BJ (cell line): ENCODE measurements around the gene FA2H. TPM values are rescaled to one million over a fixed set of nuclear protein-coding genes. Genes with fewer than 3 reads are reported as not detected.
"Not testable (repeated sequence)": the region's sequence is repeated elsewhere in the genome, so short reads cannot be mapped to it uniquely, and the experiment has no call there.

ENCODE experiments used
- CTCF ChIA-PET: fragments of 350-600 bp; formaldehyde crosslinking; extraction: SDS; loops from one replicate; lab custom pipeline; 2021; ENCODE audit warnings: antibody characterized with exemption, inconsistent platforms; lab: Yijun Ruan, JAX
- POLR2A ChIA-PET: fragments of 300-600 bp; sonication (Branson Sonifier 250); formaldehyde crosslinking; extraction: SDS; loops from one replicate; lab custom pipeline; 2021; ENCODE audit warnings: antibody characterized with exemption; lab: Charles Lee
- DNase-seq: peaks from one replicate; pipeline ENCODE4 v3.0.0-alpha.2; 2011; ENCODE audit warnings: low read depth
- H3K27me3 ChIP-seq: 2 replicates; pipeline ENCODE4 v1.6.0; 2011; ENCODE audit warnings: low read length; ENCODE audit not compliant: control insufficient read depth, insufficient read depth
- H3K36me3 ChIP-seq: 2 replicates; pipeline ENCODE4 v1.5.1; 2011; ENCODE audit warnings: low read length; ENCODE audit not compliant: control insufficient read depth, insufficient read depth
- H3K4me3 ChIP-seq: 2 replicates; pipeline ENCODE4 v1.5.1; 2011; ENCODE audit warnings: low read depth, mild to moderate bottlenecking, control low read depth, low read length
- CTCF ChIP-seq: IDR thresholded peaks from 2 replicates; pipeline ENCODE4 v1.5.1; 2011; ENCODE audit warnings: low read depth, mild to moderate bottlenecking, control low read depth, inconsistent platforms, low read length, moderate library complexity; ENCODE audit not compliant: insufficient read depth
- polyA plus RNA-seq: library from polyadenylated mRNA; depleted of rRNA; stranded (reverse); fragments of >200 nt; gene quantifications from 2 replicates; pipeline ENCODE4 v1.2.3, GENCODE V29; 2011; rRNA removed

The FA2H gene
- polyA plus RNA-seq, 1 experiment = not detected

DNA sequence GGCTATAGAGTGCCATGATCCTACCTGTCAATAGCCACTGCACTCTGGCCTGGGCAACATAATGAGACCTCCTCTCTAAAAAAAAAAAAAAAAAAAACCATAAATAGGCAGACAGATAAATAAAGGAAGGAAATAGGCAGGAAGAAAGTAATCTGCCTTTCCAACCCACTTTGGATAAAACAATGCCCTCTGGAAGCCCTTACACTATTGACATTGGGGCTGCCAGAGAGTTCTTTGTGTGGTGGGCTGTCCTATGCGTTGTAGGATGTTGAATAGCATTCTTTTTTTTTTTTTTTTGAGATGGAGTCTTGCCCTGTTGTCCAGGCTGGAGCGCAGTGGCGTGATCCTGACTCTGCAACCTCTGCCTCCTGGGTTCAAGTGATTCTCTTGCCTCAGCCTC is 100.7 kb downstream of the FA2H start:
- no peak for TF ChIP-seq CTCF
- Histone ChIP-seq H3K36me3 (no peaks in the 10 kb centered on the region; the same call in none of the 2 replicates), H3K27me3 (no peaks in the 10 kb centered on the region), H3K4me3 (no peak overlapping the region)
- DNase-seq = no peak
- CTCF ChIA-PET = interaction anchor here (1.4 kb wide), 1 partner anchor 22 kb away, joined by 3 read pairs; no protein-coding TSS in a partner anchor
- POLR2A ChIA-PET = no interaction called here

DNA sequence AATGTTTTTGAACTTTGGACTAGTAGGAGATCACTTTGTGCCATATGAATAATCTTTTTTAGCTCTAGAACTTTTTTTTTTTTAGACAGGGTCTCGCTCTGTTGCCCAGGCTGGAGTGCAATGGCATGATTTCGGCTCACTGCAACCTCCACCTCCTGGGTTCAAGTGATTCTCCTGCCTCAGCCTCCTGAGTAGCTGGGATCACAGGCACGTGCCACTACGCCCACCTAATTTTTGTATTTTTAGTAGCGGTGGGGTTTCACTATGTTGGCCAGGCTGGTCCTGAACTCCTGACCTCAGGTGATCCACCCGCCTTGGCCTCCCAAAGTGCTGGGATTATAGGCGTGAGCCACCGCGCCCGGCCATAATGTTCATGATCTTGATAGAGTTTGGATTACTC is 105.7 kb downstream of the FA2H start:
- POLR2A ChIA-PET, H3K36me3 ChIP-seq, H3K4me3 ChIP-seq, CTCF ChIA-PET, DNase-seq, H3K27me3 ChIP-seq: not testable (repeated sequence)

DNA sequence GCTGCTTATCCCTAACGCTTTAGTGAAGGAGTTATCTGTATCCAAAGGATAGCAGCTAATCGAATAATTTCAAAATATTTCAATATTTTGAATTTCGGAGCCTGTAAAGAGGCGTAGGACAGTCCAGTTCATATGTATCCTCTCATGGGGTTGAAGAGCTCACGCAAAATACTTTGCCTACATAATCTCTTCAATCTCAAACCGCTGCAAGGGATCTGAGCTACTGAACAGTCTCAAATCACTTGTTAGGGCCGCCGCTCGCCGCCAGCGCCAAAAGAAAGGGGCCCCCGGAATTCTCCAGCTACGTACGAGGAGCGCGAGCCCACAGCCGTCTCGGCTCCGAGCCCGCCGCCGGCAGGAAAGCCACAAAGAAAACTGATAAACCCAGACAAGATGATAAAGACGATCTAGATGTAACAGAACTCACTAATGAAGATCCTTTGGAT is 107.3 kb downstream of the FA2H start:
- POLR2A ChIA-PET = interaction anchor here (0.6 to 0.8 kb wide), 3 partner anchors 13 to 63 kb away, joined by 4 to 13 read pairs (median 12); no protein-coding TSS in a partner anchor
- DNase-seq = peak; percentile 0
- CTCF ChIA-PET = interaction anchor here (1.7 to 2.1 kb wide), 2 partner anchors 16 to 195 kb away, joined by 5 to 15 read pairs; no protein-coding TSS in a partner anchor

GRCh38 chr16:74666425-74667254 is 108.0 kb downstream of the FA2H start, which contains the start of gene RFWD3:
Gene RFWD3 (minus strand): TSS chr16:74666877. CDS start chr16:74661449, 5,428 bp downstream.
- peak; percentile 87 for DNase-seq
- POLR2A ChIA-PET = interaction anchor here (0.6 to 0.8 kb wide), 4 partner anchors 10 to 64 kb away, joined by 4 to 13 read pairs (median 10); no protein-coding TSS in a partner anchor
- Histone ChIP-seq H3K27me3 (no peaks in the 10 kb centered on the region), H3K36me3 (peaks cover 7% of the 10 kb centered on the region), H3K4me3 (peak within 1 kb of the TSS; percentile 93)
- no peak for TF ChIP-seq CTCF
- CTCF ChIA-PET = interaction anchor here (1.7 to 2.1 kb wide), 2 partner anchors 16 to 196 kb away, joined by 5 to 15 read pairs; no protein-coding TSS in a partner anchor

More for the DNA sequence above, 107.3 kb downstream of the FA2H start:
- H3K36me3 ChIP-seq = peaks cover 7% of the 10 kb centered on the region
- no peaks in the 10 kb centered on the region for H3K27me3 ChIP-seq
- no peak for TF ChIP-seq CTCF
- peak overlapping the region; percentile 48 for H3K4me3 ChIP-seq

DNA sequence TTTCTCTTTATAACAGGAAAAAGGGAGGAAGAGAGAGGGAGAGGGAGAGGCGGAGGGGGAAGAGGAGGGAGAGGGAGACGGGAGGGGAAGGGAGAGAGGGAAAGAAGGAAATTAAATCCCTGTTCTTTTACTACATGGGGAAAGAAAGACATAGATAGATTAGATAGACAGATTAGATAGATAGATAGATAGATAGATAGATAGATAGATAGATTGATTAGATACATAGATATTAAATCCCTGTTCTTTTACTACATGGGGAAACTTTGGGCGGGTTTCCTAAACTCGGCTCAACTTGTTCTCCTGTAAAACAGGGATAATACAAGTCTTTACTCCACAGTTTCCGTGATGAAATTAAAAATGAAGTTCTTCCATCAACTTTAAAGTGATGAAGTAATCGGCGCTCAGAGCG is 108.6 kb downstream of the FA2H start:
- POLR2A ChIA-PET = no interaction called here

More for the DNA sequence above, 108.6 kb downstream of the FA2H start:
- CTCF ChIA-PET = no interaction called here
- Histone ChIP-seq H3K36me3 (peaks cover 9% of the 10 kb centered on the region), H3K4me3 (peak overlapping the region; percentile 93), H3K27me3 (no peaks in the 10 kb centered on the region)
- no peak for DNase-seq
- no peak for TF ChIP-seq CTCF

Other genes starting within 250 kb of the FA2H start
- gene GLG1, start 167.7 kb downstream of the FA2H start, polyA plus RNA-seq = 88.6 and 92.9 TPM in 2 replicates
- 20.2 and 20.7 TPM in 2 replicates for gene RFWD3, start 107.9 kb downstream of the FA2H start, polyA plus RNA-seq
- gene MLKL, start 74.0 kb downstream of the FA2H start, polyA plus RNA-seq = 4.4 and 5.5 TPM in 2 replicates
- gene WDR59, start 210.3 kb upstream of the FA2H start, polyA plus RNA-seq = 36.7 and 47.5 TPM in 2 replicates
- gene ZNRF1, start 224.2 kb upstream of the FA2H start, polyA plus RNA-seq = 21.7 and 24.1 TPM in 2 replicates